Fibroblast of lung (primary cell): Measurements from ENCODE around the gene WARS2. TPM values are rescaled to one million over a fixed set of nuclear protein-coding genes. Genes with fewer than 3 reads are reported as not detected.

Experiments used
- DNase-seq, 2 donors: peaks; one replicate each; pipeline versions ENCODE4 v3.0.0 to v3.0.0-alpha.2; 2010; ENCODE audit warnings: low read depth in 2 of 2
- H2AFZ ChIP-seq: 2 replicates; pipeline ENCODE4 v1.5.1; 2012; ENCODE audit warnings: low read length, control low read depth, inconsistent platforms
- H3K27ac ChIP-seq: 2 replicates; pipeline ENCODE4 v1.5.1; 2011; ENCODE audit warnings: low read length, control low read depth; ENCODE audit not compliant: insufficient read depth
- H3K27me3 ChIP-seq: 2 replicates; pipeline ENCODE4 v1.5.1; 2011; ENCODE audit warnings: mild to moderate bottlenecking, low read length; ENCODE audit not compliant: control insufficient read depth, insufficient read depth
- H3K36me3 ChIP-seq: 2 replicates; pipeline ENCODE4 v1.5.1; 2011; ENCODE audit warnings: low read length; ENCODE audit not compliant: control insufficient read depth, insufficient read depth
- H3K4me1 ChIP-seq: 2 replicates; pipeline ENCODE4 v1.5.1; 2011; ENCODE audit warnings: low read length; ENCODE audit not compliant: control insufficient read depth, insufficient read depth; ENCODE audit errors: extremely low read depth
- H3K4me2 ChIP-seq: 2 replicates; pipeline ENCODE4 v1.5.1; 2011; ENCODE audit warnings: low read length, control low read depth; ENCODE audit not compliant: insufficient read depth; ENCODE audit errors: extremely low read depth
- H3K4me3 ChIP-seq, 4 experiments: fragments of 200-600 bp in 1 of 4; sonication (generic) in 1 of 4; replicated peaks in 1 of 4; 2 replicates each; pipeline ENCODE4 v1.5.1; 2011 to 2016; ENCODE audit warnings: low read length in 4 of 4, low read depth in 3 of 4, mild to moderate bottlenecking in 3 of 4, control low read depth in 2 of 4, inconsistent platforms in 1 of 4, mixed read lengths in 1 of 4; ENCODE audit not compliant: insufficient read depth in 1 of 4; ENCODE audit errors: control extremely low read depth in 1 of 4
- H3K79me2 ChIP-seq: 2 replicates; pipeline ENCODE4 v1.5.1; 2012; ENCODE audit warnings: mild to moderate bottlenecking, low read length, inconsistent platforms; ENCODE audit not compliant: control insufficient read depth, insufficient read depth
- H3K9ac ChIP-seq: 2 replicates; pipeline ENCODE4 v1.5.1; 2011; ENCODE audit warnings: mild to moderate bottlenecking, low read length, control low read depth; ENCODE audit not compliant: insufficient read depth
- H3K9me3 ChIP-seq: 2 replicates; pipeline ENCODE4 v1.5.1; 2012; ENCODE audit warnings: low read depth, low read length; ENCODE audit not compliant: control insufficient read depth, insufficient read depth
- H4K20me1 ChIP-seq: 2 replicates; pipeline ENCODE4 v1.5.1; 2011; ENCODE audit warnings: low read length; ENCODE audit not compliant: control insufficient read depth, insufficient read depth; ENCODE audit errors: extremely low read depth
- EZH2 ChIP-seq: IDR thresholded peaks from 2 replicates; pipeline ENCODE4 v1.5.1; 2012; ENCODE audit warnings: low read length, control low read depth, mild to moderate bottlenecking; ENCODE audit errors: missing control alignments
- polyA plus RNA-seq, 2 donors: library from polyadenylated mRNA; depleted of rRNA in 1 of 2; stranded (reverse) in 1 of 2; unstranded in 1 of 2; fragments of >200 nt; gene quantifications; 2 replicates each; pipeline ENCODE4 v1.2.1, GENCODE V29; 2011 to 2012; ENCODE audit warnings: missing spikeins in 1 of 2
- total RNA-seq: library from RNA; depleted of rRNA; stranded (reverse); fragments of >200 nt; gene quantifications from 2 replicates; pipeline ENCODE4 v1.2.1, GENCODE V29; 2014
- TF ChIP-seq, protein P1 (sequence below), 2 donors: IDR thresholded peaks in 1 of 2; conservative IDR thresholded peaks in 1 of 2; 1 replicate in 1 of 2; 2 replicates in 1 of 2; pipeline ENCODE4 v1.5.1; 2011 to 2012; ENCODE audit warnings: low read length in 2 of 2, control low read depth in 1 of 2, inconsistent platforms in 1 of 2, low read depth in 1 of 2, mild to moderate bottlenecking in 1 of 2

The WARS2 gene
- total and polyA plus RNA-seq, 2 donors (not counting 1 experiment from before 2014, with no cell fraction given) = 13.3 to 20.3 TPM

DNA sequence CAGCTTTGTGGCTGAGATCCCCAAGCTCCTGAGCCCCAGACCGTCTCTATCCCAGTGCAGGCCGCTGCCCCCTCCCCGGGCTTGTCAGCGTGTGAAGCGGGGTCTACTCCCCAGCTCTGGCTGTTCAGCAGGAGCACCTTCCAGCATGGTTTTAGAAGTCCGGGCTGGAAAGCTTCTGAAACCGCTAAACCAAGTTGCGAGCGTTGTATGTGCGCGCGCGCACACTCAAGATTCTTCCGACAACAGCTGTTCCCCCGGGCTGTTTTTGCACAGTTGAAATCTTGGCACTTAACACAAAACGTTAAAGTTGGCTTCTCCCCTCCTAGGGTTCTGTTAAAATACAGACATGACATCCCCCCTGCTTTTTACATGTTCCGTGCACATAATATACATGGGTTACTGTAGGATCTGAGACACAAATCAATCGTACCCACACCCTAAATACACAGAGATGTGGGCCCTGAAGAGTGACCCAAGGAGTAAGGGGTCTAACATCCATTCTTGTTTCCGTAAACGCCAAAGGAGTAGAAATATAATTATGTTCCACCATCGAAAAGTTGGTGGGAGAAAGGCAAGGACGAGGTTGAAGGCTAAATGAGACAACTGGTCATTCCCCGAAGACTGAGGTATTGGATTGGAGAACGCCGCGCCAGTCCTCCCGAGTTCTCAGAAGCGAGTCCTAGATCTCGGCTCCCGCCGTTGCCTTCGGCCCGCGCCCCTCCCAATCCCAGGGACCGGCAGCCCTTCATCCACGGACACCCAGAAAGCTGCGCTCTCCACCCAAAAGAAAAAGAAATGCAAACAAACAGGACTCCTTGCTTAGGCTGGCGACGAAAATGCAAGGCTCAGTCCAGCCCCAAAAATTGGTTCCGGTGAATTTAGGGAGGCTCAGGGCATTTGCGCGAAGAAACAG, 153.6 kb downstream of the WARS2 start:
- H3K9ac ChIP-seq = no peak overlapping the region
- no peaks in the 10 kb centered on the region for H4K20me1 ChIP-seq
- peaks cover 87% of the 10 kb centered on the region for H3K27me3 ChIP-seq
- DNase-seq = no peak
- H3K4me2 ChIP-seq = peak overlapping the region; percentile 75
- no peaks in the 10 kb centered on the region for H3K79me2 ChIP-seq
- H3K27ac ChIP-seq = no peak overlapping the region
- peak; percentile 67 for TF ChIP-seq EZH2
- TF ChIP-seq, protein P1, sequence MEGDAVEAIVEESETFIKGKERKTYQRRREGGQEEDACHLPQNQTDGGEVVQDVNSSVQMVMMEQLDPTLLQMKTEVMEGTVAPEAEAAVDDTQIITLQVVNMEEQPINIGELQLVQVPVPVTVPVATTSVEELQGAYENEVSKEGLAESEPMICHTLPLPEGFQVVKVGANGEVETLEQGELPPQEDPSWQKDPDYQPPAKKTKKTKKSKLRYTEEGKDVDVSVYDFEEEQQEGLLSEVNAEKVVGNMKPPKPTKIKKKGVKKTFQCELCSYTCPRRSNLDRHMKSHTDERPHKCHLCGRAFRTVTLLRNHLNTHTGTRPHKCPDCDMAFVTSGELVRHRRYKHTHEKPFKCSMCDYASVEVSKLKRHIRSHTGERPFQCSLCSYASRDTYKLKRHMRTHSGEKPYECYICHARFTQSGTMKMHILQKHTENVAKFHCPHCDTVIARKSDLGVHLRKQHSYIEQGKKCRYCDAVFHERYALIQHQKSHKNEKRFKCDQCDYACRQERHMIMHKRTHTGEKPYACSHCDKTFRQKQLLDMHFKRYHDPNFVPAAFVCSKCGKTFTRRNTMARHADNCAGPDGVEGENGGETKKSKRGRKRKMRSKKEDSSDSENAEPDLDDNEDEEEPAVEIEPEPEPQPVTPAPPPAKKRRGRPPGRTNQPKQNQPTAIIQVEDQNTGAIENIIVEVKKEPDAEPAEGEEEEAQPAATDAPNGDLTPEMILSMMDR (conservative IDR thresholded peaks at IDR 0.05 in 1 of 2, IDR thresholded peaks at IDR 0.05 in 1 of 2; ENCODE audit: low read depth in 1 of 2, low read length in 2 of 2) = no peak
- H3K4me1 ChIP-seq = no peaks in the 10 kb centered on the region
- H2AFZ ChIP-seq = no peak overlapping the region
- H3K36me3 ChIP-seq = no peaks in the 10 kb centered on the region
- no peaks in the 10 kb centered on the region for H3K9me3 ChIP-seq
- H3K4me3 ChIP-seq = peak overlapping the region in 1 of 4 experiments; percentile 45

DNA sequence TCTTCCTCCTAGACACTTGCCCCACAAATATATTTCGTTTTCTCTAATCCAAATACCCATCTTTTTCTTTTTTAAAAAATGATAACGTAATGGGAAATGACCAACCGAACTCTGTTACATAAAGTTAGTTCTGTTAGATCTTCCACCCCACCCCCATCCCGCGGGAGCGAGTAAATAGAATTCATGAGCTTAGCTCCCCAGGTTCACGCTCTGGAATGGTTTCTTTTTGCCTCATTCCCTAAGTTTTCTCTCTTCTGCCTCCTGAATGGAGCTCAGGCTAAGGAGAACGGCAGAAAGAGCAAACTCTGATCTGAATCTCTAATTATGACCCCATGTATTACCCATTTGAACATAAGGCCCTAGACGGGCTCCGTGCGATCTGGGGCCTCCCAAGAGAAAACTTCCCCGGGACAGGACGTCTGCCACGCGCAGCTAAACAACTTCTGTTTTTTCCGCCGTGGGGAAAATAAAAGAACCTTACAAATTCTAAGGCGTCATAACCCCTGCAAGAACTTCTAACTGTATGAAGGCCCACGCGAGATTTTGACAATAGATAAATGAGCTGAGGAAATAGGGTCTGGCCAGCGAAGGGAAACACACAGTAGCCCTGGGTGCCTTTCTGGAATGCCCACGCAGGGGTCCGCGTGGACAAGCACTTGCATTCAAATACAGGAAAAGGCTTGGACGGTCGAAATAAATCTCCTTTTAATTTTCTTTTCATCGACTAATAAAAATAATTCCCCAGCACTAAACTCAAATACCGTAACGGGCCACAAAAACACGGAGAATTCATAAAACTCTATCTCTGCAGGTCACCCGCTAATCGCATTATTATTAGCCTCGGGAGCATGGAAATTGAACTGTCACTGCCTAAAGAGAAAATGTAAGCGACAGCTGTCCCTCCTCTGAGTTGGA, 154.6 kb downstream of the WARS2 start:
- Histone ChIP-seq H2AFZ (no peak overlapping the region), H3K4me1 (no peaks in the 10 kb centered on the region), H3K27ac (no peak overlapping the region), H3K9me3 (no peaks in the 10 kb centered on the region), H3K27me3 (peaks cover 83% of the 10 kb centered on the region), H3K4me2 (no peak overlapping the region), H3K4me3 (no peak overlapping the region), H4K20me1 (no peaks in the 10 kb centered on the region), H3K36me3 (no peaks in the 10 kb centered on the region), H3K79me2 (no peaks in the 10 kb centered on the region), H3K9ac (no peak overlapping the region)
- TF ChIP-seq, protein P1 (conservative IDR thresholded peaks at IDR 0.05 in 1 of 2, IDR thresholded peaks at IDR 0.05 in 1 of 2; ENCODE audit: low read depth in 1 of 2, low read length in 2 of 2) = no peak
- TF ChIP-seq EZH2 = no peak
- no peak for DNase-seq
